HepG2 (cell line): ENCODE results near the gene LOXL3. TPM values are rescaled to one million over a fixed set of nuclear protein-coding genes. Genes with fewer than 3 reads are reported as not detected.

Experiments
- ARID5B ChIP-seq: IDR thresholded peaks from 2 replicates; pipeline ENCODE4 v1.4.0; 2020; ENCODE audit warnings: mild to moderate bottlenecking, missing genetic modification reagents
- CREB3 ChIP-seq: sonication (generic); formaldehyde crosslinking; IDR thresholded peaks from 2 replicates; pipeline ENCODE4 v1.5.0; 2020; ENCODE audit warnings: missing genetic modification reagents
- FOXJ3 ChIP-seq: sonication (generic); formaldehyde crosslinking; IDR thresholded peaks from 2 replicates; pipeline ENCODE4 v1.4.0; 2020; ENCODE audit warnings: missing genetic modification reagents, mild to moderate bottlenecking, borderline replicate concordance
- FOXK2 ChIP-seq: fragments of 450-650 bp; IDR thresholded peaks from 2 replicates; pipeline ENCODE4 v1.6.1; 2016
- HHEX ChIP-seq: IDR thresholded peaks from 2 replicates; pipeline ENCODE4 v1.6.1; 2016; ENCODE audit warnings: control low read depth
- HMG20A ChIP-seq: IDR thresholded peaks from 2 replicates; pipeline ENCODE4 v1.6.1; 2016; ENCODE audit warnings: borderline replicate concordance
- JUNB ChIP-seq: sonication (generic); formaldehyde crosslinking; IDR thresholded peaks from 2 replicates; pipeline ENCODE4 v1.8.0; 2022; ENCODE audit warnings: missing genetic modification reagents, mild to moderate bottlenecking, borderline replicate concordance
- POLR2AphosphoS2 ChIP-seq: IDR thresholded peaks from 2 replicates; pipeline ENCODE4 v1.6.1; 2011; ENCODE audit warnings: low read depth, low read length, improper control_type of control experiment
- SALL2 ChIP-seq: sonication (generic); formaldehyde crosslinking; IDR thresholded peaks from 2 replicates; pipeline ENCODE4 v1.8.1; 2023; ENCODE audit warnings: mild to moderate bottlenecking, missing genetic modification reagents, inconsistent platforms
- ZNF256 ChIP-seq: sonication (generic); formaldehyde crosslinking; conservative IDR thresholded peaks from 2 replicates; pipeline ENCODE4 v1.4.0; 2020; ENCODE audit warnings: missing genetic modification reagents
- ZNF543 ChIP-seq: sonication (generic); formaldehyde crosslinking; IDR thresholded peaks from 2 replicates; pipeline ENCODE4 v1.4.0; 2020; ENCODE audit warnings: mild to moderate bottlenecking, missing genetic modification reagents
- ZNF546 ChIP-seq: sonication (generic); formaldehyde crosslinking; conservative IDR thresholded peaks from 2 replicates; pipeline ENCODE4 v1.8.1; 2023; ENCODE audit warnings: mild to moderate bottlenecking, missing genetic modification reagents
- ZNF552 ChIP-seq: sonication (generic); formaldehyde crosslinking; IDR thresholded peaks from 2 replicates; pipeline ENCODE4 v1.9.0; 2022; ENCODE audit warnings: missing genetic modification reagents, mild to moderate bottlenecking, borderline replicate concordance
- ZNF788 ChIP-seq: sonication (generic); formaldehyde crosslinking; IDR thresholded peaks from 2 replicates; pipeline ENCODE4 v1.5.0; 2020; ENCODE audit warnings: mild to moderate bottlenecking, missing genetic modification reagents, borderline replicate concordance
- polyA plus RNA-seq, 8 experiments: library from polyadenylated mRNA; depleted of rRNA in 3 of 8; stranded (reverse) in 7 of 8; unstranded in 1 of 8; fragments of >200 nt; fragmentation: Illumina TruSeq in 4 of 8; extraction: Trizol in 4 of 8; gene quantifications; 2 replicates each; pipeline versions ENCODE4 v1.2.1 to v1.2.3, GENCODE V29; 2011 to 2016; ENCODE audit warnings: low read depth in 4 of 8, missing spikeins in 1 of 8, mixed read lengths in 1 of 8; ENCODE audit not compliant: insufficient read depth in 1 of 8
- total RNA-seq, 5 experiments: library from RNA; depleted of rRNA; stranded (reverse); fragments of >200 nt; fragmentation: Illumina TruSeq; extraction: Trizol; gene quantifications; 2 replicates each; pipeline ENCODE4 v1.2.3, GENCODE V29; 2016; ENCODE audit warnings: low read depth in 1 of 5
- TF ChIP-seq, protein P1 (sequence below): sonication (generic); formaldehyde crosslinking; IDR thresholded peaks from 2 replicates; pipeline ENCODE4 v1.5.0; 2020; ENCODE audit warnings: missing genetic modification reagents, mild to moderate bottlenecking, borderline replicate concordance
- TF ChIP-seq, protein P2 (sequence below): sonication (generic); formaldehyde crosslinking; IDR thresholded peaks from 2 replicates; pipeline ENCODE4 v1.8.1; 2022; ENCODE audit warnings: mild to moderate bottlenecking, missing genetic modification reagents
- TF ChIP-seq, protein P3 (sequence below): sonication (generic); formaldehyde crosslinking; IDR thresholded peaks from 2 replicates; pipeline ENCODE4 v1.4.0; 2020; ENCODE audit warnings: low read depth, mild to moderate bottlenecking, missing genetic modification reagents
- TF ChIP-seq, protein P4 (sequence below): sonication (generic); formaldehyde crosslinking; IDR thresholded peaks from 2 replicates; pipeline ENCODE4 v1.4.0; 2020; ENCODE audit warnings: mild to moderate bottlenecking, missing genetic modification reagents
- TF ChIP-seq, protein P5 (sequence below): sonication (generic); formaldehyde crosslinking; IDR thresholded peaks from 2 replicates; pipeline ENCODE4 v1.5.0; 2020; ENCODE audit warnings: missing genetic modification reagents

LOXL3 gene
- total and polyA plus RNA-seq, 2 of the 13 experiments (the other 11 are each of a cell fraction or from before 2014, with no cell fraction given) = 0.55 to 6.5 TPM

GRCh38 chr2:74553892-74554819 is at the start of gene LOXL3, which contains the start of gene DOK1 (continued):
- TF ChIP-seq HHEX (CRISPR knock-in tag) = no peak
- no peak for TF ChIP-seq ZNF256 (CRISPR knock-in tag)
- TF ChIP-seq, protein P1, sequence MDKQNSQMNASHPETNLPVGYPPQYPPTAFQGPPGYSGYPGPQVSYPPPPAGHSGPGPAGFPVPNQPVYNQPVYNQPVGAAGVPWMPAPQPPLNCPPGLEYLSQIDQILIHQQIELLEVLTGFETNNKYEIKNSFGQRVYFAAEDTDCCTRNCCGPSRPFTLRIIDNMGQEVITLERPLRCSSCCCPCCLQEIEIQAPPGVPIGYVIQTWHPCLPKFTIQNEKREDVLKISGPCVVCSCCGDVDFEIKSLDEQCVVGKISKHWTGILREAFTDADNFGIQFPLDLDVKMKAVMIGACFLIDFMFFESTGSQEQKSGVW (CRISPR knock-in tag) = no peak
- TF ChIP-seq FOXJ3 = no peak
- TF ChIP-seq, protein P2, sequence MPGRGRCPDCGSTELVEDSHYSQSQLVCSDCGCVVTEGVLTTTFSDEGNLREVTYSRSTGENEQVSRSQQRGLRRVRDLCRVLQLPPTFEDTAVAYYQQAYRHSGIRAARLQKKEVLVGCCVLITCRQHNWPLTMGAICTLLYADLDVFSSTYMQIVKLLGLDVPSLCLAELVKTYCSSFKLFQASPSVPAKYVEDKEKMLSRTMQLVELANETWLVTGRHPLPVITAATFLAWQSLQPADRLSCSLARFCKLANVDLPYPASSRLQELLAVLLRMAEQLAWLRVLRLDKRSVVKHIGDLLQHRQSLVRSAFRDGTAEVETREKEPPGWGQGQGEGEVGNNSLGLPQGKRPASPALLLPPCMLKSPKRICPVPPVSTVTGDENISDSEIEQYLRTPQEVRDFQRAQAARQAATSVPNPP (CRISPR knock-in tag) = no peak
- no peak for TF ChIP-seq ZNF546
- TF ChIP-seq HMG20A (CRISPR knock-in tag) = no peak
- no peak for TF ChIP-seq JUNB
- TF ChIP-seq SALL2 (CRISPR knock-in tag) = no peak
- TF ChIP-seq CREB3 (CRISPR knock-in tag) = no peak
- no peak for TF ChIP-seq ZNF552 (CRISPR knock-in tag)
- TF ChIP-seq ARID5B (CRISPR knock-in tag) = peak; percentile 15; the same call in 1 of the 2 replicates
- TF ChIP-seq POLR2AphosphoS2 = no peak
- TF ChIP-seq ZNF543 = peak; percentile 26; the same call in 1 of the 2 replicates
- TF ChIP-seq, protein P3, sequence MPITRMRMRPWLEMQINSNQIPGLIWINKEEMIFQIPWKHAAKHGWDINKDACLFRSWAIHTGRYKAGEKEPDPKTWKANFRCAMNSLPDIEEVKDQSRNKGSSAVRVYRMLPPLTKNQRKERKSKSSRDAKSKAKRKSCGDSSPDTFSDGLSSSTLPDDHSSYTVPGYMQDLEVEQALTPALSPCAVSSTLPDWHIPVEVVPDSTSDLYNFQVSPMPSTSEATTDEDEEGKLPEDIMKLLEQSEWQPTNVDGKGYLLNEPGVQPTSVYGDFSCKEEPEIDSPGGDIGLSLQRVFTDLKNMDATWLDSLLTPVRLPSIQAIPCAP (CRISPR knock-in tag) = no peak
- TF ChIP-seq, protein P4, sequence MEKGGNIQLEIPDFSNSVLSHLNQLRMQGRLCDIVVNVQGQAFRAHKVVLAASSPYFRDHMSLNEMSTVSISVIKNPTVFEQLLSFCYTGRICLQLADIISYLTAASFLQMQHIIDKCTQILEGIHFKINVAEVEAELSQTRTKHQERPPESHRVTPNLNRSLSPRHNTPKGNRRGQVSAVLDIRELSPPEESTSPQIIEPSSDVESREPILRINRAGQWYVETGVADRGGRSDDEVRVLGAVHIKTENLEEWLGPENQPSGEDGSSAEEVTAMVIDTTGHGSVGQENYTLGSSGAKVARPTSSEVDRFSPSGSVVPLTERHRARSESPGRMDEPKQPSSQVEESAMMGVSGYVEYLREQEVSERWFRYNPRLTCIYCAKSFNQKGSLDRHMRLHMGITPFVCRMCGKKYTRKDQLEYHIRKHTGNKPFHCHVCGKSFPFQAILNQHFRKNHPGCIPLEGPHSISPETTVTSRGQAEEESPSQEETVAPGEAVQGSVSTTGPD = no peak
- TF ChIP-seq ZNF788 (CRISPR knock-in tag) = no peak
- TF ChIP-seq, protein P5, sequence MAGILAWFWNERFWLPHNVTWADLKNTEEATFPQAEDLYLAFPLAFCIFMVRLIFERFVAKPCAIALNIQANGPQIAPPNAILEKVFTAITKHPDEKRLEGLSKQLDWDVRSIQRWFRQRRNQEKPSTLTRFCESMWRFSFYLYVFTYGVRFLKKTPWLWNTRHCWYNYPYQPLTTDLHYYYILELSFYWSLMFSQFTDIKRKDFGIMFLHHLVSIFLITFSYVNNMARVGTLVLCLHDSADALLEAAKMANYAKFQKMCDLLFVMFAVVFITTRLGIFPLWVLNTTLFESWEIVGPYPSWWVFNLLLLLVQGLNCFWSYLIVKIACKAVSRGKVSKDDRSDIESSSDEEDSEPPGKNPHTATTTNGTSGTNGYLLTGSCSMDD (CRISPR knock-in tag) = no peak
- TF ChIP-seq FOXK2 = no peak
